Fibroblast of skin of right quadriceps (primary cell): ENCODE data around the gene FKBP8.
A peak's percentile ranks its signal among the peaks of the same experiment; 100 is the strongest.

Source experiments
- DNase-seq: peaks from one replicate; pipeline ENCODE4 v3.0.0-alpha.2; 2013

FKBP8 gene

DNA sequence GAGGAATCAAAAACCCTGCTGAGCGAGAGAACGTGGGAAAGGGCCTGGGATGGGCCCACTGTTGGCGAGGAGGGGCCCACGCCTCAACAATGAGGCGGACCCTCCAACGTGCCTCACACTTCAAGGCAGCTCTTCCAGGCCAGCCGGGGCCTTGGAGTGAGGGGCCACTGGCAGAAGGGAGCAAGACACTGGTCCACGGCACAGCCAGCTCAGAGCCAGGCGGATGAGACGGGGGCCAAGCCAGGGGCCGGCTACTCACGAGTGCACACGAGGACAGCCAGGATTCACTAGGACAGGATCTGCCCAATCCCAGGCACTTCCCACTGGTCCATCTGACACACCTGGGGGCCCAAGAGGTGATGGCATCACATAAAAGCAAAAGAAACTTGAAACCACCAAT is 42.0 kb downstream of the FKBP8 start:
- no peak for DNase-seq

DNA sequence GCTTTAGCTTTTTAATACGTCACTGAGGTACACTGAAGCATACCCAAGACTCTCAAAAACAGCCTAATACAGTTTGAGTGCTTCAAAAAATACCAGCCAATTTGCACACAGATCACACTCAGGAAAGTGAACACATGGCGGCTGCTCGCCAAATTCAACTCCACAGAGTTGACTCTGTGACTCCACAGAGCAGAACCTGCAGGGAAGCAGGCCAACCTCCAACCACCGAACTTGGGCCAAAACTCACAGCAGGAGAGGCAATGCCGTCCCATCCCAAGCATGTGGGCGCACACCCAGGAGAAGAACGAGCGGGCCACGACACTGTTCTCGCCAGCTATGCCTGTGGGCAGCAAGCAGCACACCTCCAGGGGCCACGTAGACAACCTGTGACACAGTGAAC is 42.6 kb downstream of the FKBP8 start:
- no peak for DNase-seq

DNA sequence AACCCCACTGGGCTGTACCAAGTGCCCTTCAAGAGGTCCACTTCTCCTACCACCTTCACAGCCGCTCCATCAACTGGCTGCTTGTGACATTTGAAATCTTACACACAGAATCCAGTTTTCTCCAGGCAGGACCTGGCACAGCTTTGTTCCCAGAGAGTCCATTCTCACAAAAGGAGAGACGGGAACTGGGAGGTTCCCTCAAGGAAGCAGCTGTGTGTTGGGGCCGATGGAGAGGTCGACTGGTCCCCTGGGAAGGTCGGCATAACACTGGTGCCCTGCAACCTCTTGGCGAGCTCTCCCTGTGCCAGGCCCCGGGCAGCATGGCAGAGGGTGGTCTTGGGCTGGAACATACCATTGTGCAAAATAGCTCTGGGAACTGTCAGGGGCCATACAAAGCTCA is 43.0 kb downstream of the FKBP8 start:
- DNase-seq: no peak

DNA sequence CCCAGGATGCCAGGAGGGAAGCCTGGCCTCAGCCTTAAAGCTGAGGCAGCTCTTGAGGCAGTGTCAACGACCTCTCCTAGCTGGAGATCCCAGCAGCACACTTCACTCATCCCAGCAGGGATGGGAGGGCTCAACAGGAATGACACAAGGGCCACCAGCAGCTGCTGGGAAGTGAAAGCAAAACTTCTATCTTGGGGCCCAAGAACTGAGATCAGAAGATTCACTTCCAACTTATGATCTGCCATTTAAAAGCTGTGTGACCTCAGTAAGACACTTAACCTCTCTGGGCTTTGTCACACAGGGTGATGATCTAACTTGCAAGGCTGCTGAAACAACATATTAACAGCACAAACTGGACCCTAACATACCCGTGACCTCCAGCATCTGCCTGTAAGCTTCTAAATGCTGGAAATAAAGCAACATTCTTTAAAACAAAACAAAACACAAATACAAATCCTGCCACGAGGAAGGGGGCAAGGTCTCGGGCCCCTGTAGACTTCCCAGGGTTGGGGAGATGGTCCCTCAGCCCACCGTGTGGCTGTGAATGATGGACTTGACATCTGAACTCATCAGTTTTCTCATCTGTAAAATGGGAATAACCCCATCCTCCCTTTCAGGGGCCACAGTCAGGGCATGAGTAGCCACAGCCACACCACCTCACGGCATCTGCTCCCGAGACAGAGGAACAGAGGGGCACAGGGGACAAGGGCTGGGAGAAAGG is 44.2 kb downstream of the FKBP8 start:
- no peak for DNase-seq

DNA sequence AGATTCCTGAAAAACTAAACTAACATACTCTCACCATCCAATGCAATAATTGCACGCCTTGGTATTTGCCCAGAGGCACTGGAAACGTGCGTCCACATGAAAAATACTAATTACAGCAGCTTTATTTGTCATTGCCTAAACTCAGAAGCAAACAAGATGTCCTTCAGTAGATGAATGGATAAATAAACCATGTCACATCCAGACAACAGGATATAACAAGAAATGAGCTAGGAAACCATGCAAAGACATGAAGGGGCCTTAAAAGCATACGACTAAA is 46.5 kb downstream of the FKBP8 start:
- no peak for DNase-seq

DNA sequence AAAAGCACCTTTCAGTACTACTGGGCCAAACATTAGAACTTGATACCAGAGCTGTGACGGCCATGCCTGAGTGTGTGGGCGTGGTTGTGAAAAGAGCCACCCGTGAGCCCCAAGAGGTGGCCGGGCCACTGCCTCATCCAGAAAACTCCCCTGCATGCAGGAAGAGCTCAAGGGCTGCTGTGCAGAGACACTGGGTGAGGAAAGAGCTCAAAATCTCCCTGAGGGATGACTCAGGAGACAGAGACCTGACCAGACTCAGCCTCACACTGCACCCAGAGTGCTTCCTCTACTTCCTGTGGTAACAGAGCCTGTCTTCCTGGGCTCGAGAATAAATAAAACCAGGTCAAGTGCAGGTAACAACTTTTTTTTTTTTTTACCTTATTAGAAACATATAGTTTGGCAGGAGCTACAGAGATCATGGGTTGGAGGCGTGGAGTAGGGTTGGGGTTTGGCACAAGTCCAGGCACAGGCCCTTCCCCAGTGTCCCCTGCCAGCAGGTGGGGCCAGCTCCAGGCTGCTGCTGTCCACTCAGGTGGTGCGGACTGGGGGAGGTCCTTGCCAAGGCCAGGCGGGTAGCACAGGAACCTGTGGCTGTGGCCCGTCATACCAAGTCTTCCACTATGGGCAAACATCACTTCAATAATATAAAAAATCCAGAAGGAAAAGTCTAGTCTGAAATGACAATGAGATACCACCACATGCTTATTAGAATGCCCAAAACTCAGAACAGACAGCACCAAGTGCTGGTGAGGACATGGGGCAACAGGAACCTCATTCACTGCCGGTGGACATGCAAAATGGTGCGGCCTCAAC is 47.0 kb downstream of the FKBP8 start:
- DNase-seq: peak; percentile 58

DNA sequence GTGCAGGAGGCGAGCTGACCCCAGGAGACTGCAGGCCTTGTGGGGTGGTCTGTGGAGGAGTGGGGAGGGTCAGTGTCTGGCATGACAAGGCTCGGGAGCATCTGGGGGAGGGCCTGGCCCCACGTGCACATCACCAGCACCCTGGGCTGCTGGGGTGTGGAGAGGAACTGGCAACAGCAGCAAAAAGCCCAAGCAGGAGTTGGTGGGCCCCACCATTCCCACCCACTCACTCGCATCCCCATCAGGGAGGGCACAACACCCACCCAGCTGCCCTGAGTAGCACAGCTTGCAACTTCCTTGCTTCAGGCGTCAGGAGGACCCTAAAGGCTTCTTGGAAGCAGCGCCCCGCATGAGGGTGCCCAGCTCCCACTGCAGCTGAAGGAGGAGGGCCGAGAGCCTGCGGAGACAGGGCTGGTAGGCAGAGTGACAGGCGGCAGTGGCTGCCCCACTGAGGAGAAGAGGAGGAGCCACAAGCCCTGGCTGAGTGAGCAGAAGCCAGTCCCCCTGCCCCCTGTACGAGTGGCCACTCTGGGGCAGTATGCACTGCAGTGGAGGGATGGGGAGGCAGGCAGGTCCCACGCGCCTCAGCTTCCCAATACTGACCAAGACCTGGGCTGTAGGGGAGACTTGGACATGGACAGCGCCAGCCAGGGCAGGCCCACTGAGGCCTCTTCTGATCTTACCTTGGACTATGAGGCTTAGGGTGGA is 48.0 kb downstream of the FKBP8 start:
- no peak for DNase-seq

DNA sequence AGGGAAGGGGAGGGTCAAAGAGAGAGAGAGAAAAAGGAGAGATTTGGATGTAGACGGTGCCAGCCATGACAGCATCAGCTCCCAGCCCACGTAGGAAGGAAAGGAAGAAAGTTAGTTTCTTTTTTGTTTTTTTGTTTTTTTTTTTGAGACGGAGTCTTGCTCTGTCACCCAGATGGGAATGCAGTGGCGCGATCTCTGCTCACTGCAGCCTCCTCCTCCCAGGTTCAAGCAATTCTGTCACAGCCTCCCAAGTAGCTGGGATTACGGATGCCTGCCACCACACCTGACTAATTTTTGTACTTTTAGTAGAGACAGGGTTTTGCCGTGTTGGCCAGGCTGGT is 49.1 kb downstream of the FKBP8 start:
- peak; percentile 32 for DNase-seq

DNA sequence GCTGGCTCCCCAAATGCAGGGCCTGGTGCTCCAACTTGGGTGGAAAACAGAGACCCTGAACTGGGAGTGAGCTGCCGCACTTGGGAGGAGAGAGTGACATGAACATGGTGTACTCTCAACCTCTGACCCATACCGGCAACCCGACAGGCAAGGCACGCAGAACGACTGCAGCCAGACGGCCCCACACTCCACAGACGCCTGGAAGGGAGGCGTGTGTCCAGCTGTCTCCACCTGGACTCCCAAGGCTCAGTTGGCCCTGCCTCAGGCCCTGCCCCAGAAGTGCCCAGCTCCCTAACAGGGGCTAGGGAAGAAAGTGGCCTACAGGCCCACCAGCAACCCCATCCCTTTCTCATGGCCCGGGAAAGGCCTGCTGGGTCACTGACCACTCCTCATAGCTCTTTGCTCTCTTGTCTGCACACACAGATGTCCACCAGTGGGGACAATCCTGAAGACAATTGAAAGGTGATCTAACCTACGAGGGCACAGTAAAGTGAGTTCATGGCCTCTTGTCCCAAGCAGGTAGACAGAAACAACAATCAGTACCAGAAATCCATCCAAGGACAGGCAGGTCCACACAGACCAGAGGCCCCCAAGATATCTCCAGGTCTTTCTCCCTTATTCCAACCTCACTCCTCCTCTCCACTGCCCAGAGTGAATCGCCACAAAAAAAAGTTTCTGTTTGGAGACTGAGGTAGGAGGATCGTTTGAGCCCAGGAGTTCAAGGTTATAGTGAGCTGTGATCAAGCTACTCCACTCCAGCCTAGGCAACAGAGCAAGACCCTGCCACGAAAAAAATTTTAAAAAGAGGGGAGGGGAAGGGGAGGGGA is 49.7 kb downstream of the FKBP8 start:
- DNase-seq: no peak

DNA sequence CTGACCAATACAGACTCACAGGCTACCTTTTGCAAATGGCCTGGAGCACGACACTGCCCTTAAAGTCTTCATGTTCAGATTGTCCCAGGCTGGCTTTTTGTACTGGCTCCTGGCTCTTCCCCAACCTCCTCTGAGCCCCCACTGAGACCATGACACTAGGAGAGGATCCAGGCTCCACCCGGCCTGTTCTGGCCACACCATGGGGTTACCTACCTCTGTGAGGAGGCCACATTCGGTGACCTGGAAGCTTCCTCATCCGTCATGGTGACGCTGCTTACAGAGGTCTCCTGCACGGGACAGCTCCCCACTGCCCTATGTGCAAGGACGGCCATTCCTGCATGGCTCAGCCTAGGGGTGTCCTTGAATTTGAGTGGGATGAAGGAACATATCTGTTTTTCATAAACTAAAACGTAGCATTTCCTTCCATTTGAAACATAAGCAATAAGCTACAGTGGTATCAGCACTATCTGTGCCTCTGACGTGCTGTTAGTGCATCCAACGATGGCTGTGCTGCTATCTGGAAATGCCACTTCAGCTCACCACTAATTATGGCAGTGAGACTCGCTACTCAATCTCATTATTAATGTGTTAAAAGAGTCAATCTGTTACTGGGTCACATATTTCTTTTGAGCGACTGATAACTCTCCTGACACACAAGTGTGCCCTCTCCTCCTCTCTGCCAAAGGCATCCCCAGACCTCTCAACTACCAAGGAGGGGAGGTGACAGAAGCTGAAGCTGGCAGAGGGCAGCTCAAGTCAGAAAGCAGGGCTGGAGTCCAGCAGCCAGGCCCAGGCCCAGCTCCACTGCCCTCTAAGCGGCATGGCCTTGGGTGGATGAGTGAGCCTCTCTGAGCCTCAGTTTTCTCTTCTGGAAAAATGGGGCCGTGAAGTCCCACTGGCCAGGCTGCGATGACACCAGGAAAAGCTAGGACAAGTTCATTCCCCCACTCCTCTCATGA is 51.1 kb downstream of the FKBP8 start:
- no peak for DNase-seq

DNA sequence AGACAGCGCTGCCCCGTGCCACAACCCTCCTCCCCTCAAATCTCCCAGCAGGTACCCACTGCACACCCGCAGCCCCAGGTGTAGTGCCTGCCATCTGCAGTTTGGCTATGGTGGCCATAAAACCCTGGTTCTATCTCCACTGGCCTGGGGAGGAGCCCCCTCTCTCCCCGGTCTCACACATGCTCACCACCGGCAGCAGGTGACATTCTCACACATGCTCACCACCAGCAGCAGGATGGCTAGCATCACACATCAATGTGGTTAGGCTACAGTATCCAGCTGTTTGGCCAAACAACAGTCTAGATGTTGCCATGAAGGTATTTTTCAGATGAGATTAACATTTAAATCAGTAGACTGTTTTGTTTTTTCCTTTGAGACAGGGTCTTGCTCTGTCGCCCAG is 52.6 kb downstream of the FKBP8 start:
- no peak for DNase-seq

DNA sequence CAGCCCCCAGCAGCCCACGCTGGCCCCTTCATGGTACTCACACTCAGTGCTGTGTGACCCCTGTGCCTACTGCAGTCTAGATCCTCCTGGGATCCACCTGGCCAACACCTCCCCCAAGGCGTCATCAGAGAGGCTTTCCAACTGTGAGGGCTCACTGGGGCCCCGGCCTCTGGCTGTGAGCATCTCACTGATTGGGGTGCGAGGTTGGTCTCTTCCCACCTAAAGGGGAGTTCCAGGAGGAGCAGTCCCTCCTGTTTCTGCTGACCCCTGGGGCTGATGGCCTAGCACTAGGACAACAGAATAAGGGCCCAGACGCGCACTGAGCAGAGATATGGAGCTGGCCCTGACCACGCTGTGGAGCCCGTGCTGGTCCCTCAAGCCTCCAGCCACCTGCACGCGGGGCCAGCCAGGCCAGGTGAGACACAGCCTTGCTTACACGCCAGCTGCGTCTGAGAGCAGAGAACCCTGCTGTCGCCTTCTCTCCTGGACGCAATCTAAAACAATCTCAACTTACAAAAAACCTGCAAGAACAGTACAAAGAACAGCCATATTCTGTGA is 53.7 kb downstream of the FKBP8 start:
- DNase-seq: no peak

DNA sequence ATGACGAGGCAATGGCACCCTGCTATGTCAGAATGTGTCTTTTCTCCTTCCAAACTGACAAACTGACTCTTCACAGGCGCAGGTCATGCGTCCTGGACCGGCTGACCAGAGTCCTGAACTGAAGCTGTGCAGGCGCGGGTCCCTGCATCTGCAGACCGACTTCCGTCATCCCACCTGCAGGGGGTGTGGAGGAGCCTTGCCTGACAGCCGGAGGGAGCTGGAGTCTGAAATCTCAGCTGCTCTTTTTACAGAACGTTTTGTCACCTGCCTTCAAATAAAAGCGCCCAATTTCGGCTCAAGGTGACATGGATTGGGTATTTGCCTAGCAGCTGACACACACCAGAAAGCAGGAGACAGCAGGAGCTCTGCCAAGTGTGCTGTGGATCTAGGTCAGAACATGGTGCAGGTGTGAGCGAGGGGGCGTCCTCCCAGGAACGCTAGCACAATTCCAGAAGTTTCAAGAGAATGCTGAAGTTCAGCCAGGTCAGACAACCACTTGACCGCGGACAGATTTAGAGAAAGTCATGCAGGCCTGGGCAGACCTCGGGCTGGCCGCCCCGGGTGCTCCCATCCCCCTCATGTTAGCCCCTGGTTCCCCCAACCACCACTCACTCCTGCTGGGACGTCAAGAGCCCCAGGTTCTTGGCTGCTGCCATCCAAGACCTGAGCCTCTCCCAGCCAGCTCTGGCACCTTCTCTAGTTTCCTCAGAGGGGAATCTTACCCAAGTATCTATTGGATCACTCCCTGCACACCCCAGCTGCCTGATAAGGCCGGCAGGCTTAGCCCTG is 54.3 kb downstream of the FKBP8 start:
- no peak for DNase-seq

DNA sequence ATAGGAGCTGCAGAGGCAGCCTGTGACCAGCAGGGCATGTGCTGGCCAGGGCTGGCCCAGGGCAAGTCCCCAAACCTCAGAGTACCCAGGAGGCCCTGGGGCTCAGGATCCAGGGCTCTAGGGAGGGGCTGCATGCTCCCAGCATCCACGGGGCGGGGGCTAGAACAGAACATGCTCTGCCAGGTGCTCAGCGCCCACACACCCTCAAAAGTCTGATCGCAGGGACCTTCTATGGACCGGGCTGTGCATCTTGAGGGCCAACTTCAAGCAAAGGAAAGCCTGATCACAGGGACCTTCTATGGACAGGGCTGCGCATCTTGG is 55.0 kb downstream of the FKBP8 start:
- DNase-seq: no peak

DNA sequence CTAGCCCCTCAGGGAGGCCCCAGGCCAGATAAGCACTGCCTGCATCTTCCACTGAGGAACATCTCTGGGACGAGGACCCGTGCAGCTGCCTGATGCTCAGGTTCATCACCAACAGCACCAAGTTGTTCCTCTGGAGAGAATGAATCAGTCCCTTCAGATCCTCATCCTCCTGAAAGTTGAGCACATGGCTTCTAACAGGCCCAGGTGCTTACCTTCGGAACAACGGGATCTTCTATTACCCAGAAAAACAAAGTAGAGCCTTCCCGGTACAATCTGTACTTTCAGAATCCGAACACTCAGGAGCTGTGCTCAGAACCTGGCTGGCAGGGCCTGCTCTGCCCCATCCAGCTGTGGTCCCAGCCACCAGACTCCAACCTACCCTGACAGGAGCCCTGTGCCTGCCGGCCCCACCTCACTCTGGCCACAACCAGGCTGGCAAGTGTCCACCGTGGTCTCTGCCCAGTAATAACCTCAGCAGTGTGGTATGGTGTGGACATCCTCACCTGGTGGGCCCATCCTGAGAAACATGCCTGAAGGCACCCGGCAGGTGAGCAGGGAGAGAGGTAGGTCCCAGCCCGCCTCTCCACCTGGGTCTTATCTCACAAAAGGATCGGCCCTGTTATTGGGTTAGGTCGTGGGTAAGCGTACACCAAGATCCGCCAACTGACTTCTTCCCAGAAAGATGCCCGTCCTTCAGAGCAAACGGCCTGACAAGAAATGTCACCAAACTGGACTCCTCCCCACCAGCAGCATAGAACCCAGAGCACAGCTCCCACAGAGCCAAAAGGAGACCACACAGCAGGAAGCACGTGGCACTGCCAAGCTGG is 55.6 kb downstream of the FKBP8 start:
- DNase-seq: no peak

DNA sequence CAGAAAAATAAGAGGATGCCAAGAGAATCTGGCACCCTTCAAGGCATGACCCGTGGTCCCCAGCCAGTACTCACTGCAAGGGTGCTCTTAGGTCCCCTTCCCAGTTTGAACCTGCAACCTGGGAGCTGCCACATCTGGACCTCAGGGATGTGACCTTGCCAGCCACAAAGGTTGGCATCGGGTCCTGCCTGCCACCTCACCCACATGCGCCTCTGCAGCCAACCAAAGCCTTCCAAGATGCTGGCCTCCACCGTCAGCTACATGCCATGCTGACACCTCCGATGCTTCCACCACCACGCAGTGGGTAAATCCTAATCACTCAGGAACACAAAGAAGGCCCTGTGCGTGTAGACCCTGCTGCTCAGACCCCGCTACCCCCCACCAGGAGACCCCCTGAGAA is 56.6 kb downstream of the FKBP8 start:
- DNase-seq: no peak

DNA sequence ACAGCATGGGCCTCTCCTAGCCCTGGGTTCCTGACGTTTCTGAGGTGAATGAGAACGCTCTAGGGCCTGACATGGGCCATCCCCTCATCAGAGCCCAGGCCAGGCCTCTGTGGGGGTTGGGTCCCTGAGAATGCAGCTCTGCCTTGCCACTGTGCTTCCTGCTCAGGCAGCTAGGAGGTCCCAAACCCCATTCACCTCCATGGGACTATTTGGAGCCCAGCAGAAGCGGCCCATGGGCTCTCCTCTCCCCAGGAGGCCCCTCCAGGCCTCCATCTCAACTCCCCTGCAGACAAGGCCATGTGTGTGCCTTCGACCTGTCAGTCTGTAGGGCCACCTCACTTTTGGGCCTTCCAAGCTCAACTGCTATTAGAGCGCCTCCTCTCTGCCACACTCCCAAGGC is 58.4 kb downstream of the FKBP8 start:
- no peak for DNase-seq

DNA sequence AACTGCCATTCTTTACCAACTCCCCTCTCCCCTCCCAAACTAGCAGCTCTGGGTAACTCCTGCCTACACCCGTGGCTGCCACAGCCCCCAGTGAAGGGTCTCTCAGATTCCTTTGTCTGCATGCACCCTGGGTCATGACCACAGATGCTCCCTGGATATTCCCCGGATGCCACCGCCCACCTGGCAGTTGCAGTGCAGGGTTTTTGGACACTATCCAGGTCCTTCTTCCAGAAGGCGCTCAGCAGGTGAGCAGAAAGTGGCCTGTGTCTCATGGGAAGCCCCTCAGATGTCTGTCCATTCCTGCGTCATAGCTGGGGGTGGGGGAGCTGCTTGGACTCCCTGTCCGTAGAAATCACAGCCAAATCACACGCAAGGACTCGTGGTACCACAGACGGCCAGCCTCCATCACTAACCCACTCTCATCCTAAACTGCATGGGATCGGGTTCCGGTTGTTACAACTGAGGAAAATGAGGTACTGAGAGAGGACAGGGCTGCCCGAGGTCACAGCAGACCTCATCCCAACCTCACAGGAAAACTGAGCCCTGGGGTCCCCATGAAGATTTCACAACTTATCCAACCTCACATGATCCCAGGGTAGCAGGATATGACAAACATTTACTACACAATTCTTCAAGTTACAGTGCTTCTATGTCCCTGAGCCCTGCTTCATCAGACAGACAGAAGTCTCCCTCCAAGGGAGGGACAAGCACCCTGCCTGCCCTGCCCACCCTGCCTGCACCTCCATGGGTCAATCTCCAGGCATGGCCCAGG is 60.1 kb downstream of the FKBP8 start:
- no peak for DNase-seq
